Right renal pelvis (tissue), 4 donors: ENCODE data around the gene SLC39A11. TPM values are rescaled to one million over a fixed set of nuclear protein-coding genes. Genes with fewer than 3 reads are reported as not detected.
"Not testable (repeated sequence)": the region's sequence is repeated elsewhere in the genome, so short reads cannot be mapped to it uniquely, and the experiment has no call there.

ENCODE experiments used
- DNase-seq, 4 donors: peaks; one replicate each; pipeline ENCODE4 v3.0.0-alpha.2; 2013; ENCODE audit warnings: low read depth in 4 of 4, low spot score in 3 of 4, missing footprints in 1 of 4
- polyA plus RNA-seq, 4 donors: library from polyadenylated mRNA; unstranded; fragments of 120-200 nt; gene quantifications; one replicate each; pipeline ENCODE4 v1.2.1, GENCODE V29; 2013; ENCODE audit not compliant: insufficient read length in 4 of 4

Gene SLC39A11, protein sequence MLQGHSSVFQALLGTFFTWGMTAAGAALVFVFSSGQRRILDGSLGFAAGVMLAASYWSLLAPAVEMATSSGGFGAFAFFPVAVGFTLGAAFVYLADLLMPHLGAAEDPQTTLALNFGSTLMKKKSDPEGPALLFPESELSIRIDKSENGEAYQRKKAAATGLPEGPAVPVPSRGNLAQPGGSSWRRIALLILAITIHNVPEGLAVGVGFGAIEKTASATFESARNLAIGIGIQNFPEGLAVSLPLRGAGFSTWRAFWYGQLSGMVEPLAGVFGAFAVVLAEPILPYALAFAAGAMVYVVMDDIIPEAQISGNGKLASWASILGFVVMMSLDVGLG
- polyA plus RNA-seq: 10 to 100 TPM; 27.6 to 29.1 (median 28.4) TPM

DNA sequence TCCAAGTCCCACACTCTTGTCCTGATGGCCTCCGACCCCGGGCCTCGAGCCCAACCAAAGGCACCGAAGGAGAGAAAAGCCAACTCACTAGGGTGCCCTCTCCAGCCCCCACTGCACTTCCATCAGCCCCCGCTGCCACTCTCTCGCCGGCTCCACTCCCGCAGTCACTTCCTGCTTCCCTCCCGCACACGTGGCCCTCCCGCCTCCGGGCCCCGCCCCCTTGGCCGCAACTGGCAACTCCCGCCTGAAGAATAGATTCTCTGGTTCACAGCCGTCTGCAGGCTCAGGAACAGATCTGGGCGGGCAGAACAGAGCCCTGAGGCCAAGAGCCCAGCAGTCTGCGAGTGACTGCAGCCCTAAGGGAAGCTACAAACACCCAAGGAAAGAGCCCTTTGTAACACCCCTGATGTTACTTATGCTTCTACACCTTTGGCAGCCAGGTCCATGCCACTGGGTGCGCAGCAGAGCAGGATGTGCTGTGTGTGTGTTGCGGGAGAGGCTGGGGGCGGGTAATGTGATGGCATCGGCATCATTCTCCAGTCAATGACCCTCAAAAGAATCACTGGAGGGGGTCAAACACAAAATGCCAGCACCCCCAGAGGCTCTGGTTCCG lies at the start of gene SLC39A11:
SLC39A11 (minus strand) TSS at position 166 of the 613 bp plus-strand sequence. CDS start 3,924 bp downstream, outside the sequence.
- DNase-seq: peak; percentile 71 to 82 (median 78)

DNA sequence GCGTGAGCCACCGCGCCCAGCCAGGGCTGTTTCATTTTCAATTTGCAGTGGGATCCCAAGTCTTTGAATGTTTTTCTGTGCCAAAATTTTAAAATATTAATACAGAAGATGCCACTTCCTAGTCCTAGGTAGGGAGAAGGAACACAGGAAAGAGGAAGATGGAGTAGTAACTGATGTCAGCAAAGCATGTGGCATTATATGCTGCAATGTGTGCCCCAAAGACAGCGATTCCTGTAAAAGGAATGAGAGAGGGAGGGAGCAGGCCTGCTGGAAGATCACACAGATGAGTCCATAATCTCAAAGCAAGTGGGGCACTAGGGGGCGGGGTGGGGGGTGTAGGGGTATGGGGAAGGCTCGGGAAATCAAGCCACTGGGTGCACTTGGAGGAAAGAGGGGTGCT lies 48.9 kb upstream of the SLC39A11 start:
- DNase-seq: no peak

DNA sequence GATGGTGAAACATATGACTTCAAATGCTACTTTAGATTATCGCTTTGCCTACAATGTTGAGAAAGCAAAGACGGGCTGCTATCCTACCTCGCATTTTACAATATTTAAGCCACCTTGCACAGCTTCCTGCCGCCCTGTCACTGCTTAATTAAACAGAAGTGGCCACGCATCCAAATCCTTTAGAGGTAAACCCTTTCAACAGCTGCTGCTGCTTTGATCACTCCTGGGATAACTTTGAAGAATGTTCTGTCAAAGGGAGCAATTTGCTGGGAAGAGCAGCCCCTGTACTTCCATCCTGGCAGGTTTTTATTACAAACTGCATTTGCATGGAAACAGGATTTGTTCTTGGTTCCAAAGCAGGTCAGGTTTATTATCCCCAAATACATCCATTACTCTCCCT lies 48.1 kb upstream of the SLC39A11 start:
- no peak for DNase-seq

DNA sequence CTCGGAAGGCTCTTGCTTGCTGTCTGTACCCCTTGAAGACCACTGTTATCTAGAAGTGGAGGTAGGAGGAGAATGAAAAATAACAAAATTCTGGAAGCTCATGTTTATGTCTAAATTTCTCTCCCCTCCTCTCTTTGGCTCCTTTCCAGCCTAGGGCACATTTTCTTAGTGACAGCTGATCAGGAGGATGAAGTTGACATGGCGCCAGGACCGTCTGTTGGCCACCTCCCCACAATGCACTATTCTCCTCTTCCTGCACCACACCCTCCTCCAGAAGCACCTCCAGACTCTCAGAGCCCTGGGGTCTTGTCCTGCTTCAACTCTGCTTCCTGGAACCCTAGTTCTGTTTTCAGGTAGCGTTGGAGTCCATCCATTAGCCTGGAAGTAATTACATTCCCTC lies 46.8 kb upstream of the SLC39A11 start:
- DNase-seq: no peak

DNA sequence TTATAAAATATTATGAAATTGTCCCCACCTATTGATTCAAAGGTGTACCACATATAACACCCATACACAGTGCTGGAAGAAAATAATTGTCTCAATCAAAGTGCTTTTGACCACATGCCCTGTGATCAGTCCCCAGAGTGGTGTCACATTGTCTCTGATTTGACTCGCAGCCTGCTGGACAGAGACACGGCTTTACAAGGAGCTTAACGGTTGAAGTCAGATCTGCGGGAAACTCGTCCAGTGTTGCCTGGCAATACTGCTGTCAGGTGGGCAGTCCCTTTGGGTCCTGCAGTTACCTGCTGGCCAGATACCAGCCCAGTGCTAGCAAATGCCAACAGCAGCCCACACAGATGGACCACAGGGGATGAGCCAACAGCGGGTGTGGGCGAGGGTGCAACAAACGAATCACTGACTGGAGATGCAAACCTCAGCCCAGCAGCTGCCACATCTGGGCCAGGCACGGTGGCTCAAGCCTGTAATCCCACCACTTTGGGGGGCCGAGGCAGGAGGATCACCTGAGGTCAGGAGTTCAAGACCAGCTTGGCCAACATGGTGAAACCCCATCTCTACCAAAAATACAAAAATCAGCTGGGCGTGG lies 46.2 kb upstream of the SLC39A11 start:
- DNase-seq: no peak

DNA sequence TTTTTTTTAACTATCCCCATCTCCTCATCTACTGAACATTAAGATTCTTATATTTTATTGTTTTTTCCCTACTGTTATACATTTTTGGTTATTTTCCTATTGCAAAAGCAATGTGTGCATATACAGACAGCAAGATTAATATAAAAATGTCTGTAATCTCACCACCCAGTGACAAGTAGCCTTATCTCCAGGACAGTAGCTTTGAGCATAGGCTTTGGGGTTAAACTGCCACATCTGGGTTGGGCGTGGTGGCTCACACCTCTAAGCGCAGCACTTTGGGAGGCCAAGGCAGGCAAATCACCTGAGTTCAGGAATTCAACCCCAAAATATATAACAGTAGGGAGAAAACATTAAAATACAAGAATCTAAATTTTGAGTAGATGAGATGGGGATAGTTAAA lies 44.9 kb upstream of the SLC39A11 start:
- DNase-seq: no peak

DNA sequence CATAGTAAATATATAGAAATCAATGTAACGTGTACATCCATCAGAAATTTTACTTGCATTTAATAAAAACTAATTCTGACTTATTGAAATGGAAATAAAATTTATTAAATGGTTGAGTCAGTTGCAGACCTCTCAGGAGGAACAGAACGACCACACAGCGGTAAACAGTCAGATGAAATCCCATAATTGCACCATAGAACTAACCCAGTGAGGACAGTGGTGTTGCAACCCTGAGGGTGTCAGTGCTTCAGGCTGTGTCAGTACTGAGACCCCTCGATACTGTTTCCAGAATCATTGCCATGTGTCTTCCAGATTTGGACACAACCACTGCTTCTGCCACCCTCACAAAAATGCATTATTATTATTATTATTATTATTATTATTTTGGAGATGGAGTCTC lies 43.3 kb upstream of the SLC39A11 start:
- DNase-seq: no peak

DNA sequence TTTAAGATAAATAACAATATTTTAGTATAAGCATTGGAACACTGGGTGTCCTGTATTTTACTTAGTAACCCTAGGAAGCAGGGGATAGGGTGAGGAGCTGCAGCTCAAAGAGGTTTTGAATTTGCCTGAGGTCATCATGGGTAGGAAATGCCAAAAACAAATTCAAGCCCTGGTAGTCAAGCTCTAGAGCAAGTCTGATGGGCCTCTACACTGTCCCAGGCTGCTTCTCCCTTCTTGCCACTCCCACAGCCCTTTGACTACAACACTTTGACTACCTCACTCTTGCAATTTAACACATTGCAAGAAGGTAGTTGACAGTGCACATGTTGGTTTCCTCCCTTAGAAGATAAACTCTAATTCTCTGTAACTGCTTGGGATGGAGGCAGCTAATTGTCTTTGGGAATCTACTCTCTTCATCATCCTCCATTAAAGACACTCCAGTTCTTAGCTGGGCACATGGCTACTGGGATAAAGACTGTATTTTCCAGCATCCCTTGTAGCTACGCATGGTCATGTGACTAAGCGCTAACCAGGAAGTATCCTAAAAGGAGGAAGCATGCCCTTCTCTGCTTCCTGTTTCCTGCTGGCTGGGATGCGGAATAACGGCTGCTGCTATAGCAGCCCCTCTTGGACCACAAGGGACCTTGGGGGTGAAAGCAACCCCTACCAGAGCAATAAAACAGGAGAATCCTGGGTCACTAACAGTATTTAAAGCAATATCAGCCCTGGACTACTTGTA lies 41.6 kb upstream of the SLC39A11 start:
- DNase-seq: no peak

DNA sequence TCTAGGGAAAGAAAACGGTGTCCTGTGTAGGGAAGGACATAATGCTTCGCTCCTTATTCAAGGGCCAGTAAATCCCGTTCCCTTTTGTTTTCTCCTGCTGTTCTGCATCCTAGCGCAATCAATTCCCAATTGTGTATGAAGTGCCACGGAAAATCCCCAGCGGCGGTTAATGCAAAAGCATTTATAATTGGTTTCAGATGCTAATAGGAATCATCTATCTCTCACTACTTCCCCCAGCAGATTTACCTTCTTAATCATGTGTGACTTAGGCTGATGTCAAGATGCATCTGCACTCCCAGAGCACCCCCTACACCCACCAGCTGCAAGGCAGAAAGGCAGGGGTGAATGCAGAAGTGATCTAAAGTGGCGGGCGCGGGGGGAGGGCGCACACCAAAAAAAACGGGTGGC lies 39.6 kb upstream of the SLC39A11 start:
- no peak for DNase-seq

DNA sequence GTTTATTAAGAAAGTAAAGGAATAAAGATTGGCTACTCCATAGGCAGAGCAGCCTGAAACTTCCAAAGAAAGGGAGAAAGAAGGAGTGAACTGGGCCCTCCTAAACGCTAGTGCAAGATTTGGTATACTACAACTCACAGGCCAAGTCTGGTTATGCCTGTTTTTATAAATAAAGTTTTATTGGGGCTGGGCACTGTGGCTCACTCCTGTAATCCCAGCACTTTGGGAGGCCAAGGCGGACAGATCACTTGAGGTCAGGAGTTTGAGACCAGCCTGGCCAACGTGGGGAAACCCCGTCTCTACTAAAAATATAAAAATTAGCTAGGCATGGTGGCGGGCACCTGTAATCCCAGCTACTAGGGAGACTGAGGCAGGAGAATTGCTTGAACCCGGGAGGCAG lies 39.0 kb upstream of the SLC39A11 start:
- not testable (repeated sequence) for DNase-seq

DNA sequence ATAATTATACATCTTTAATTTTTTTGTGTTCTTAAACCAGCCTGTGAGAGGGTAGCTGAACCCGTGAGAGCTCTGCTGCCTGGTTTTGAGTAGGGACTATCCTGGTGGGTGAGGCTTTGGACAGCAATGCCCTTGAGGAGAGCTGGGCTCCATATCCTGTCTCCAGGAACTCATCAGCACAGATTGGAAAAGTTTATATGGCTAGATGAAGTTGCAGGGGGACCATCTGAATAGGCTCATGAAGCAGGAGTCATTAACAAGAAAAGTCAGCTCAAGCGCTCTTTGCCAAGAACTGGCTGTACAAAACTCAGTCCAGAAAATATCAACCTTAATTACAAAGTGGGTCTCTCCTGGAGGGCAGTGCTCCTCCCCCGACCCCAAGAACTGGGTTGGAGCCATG lies 38.5 kb upstream of the SLC39A11 start:
- no peak for DNase-seq

DNA sequence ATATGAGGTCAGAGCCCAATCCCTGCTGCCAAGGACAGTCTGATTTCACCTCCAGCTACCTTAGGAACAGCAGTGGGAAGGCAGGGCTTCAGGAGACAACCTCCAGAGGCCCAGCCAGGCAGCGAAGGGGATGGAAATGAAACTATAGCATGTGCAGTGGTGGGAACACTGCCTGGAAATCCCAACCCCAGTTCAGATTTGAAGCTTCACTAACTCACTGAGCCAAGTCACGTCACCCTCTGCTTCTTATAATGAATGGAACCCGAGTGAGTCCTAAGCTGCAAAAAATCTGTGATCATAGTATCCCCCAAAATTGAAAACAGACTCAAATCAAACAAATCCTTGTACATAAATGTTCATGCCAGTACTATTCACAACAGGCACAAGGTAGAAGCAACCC lies 36.0 kb upstream of the SLC39A11 start:
- no peak for DNase-seq

DNA sequence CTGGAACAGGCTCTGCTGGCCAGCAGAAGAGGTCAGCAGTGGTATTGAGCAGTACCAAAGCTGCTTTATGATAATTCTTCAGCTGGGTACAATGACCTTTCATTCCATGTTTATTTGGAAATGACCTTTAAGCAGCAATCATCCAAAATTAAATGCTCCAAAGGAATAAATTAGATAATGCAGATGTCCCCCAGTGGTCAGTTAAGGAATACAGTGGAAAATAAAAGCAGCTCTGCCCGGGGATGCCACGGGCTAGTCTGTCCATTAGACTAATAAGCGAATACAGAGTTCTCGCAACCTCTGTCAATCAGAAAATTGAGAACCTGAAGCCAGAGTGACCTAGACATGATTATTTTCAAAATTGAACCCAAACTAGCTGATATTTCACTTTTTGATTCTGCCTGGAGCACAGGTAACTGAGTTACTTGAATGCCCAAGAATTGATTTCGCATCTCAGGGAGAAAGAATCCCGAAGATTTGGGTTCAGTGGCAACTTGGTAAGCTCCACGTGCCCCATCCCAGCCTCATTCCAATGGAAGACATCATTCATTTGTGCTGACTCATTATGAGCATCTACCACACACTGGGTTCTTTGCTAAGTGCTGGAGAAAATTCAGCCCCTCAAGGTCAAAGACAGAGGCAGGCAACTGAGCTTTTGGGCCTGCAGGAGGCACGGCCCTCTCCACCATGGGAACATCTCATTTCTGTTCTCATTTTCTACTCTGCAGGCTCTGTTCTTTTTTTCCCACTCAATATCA lies 34.4 kb upstream of the SLC39A11 start:
- DNase-seq: no peak

DNA sequence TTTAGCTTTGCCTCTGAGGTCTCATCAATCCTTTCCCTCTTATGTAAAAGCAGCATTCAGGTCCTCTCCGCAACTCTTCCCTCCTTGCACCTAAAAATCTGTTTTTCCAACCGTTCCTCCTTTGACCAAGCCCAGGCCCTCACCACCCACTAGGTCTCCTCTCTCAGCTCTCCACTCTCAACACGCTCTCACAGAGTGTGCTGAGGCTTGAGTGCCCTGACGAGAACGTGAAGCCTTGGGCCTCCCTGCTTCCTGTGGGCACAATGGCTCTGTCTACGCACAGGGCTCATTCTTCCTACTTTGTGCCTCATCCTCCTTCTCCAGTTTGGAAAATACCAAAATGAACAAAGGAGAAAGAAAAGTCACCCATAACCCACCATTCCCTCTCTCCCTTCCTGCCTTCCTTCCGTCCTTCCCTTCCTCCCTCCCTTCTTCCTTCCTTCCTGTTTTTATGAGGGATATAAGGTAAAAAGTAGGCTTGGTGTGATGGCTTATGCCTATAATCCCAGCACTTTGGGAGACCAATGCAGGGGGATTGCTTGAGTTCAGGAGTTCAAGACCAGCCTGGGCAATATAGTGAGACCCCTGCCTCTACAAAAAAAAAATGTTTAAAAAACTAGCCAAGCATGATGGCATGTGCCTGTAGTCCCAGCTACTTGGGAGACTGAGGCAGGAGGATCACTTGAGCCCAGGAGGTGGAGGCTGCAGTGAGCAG lies 31.3 kb upstream of the SLC39A11 start:
- no peak for DNase-seq

DNA sequence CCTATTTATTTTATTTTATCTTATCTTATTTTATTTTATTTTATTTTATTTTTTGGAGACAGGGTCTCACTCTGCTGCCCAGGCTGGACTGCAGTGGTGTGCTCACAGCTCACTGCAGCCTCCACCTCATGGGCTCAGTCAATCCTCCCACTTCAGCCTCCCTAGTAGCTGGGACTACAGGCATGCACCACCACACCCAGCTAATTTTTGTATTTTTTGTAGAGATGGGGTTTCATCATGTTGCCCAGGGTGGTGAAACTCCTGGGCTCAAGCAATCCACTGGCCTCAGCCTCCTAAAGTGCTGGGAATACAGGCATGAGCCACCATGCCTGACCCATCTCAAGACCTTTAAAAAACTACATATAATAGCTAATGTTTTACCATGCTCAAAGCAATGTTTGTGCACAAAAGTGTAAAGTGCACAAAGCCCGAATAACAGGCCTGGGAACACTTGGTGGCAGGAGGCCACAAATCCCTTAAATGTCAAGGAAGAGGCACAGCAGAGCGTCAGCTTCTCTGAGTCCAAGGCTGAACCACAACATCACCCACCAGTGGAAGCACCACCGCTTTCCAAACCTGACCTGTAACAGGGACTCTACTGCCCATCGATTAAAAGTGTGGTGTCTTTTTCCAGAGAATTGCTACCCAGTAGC lies 30.6 kb upstream of the SLC39A11 start:
- DNase-seq: no peak

DNA sequence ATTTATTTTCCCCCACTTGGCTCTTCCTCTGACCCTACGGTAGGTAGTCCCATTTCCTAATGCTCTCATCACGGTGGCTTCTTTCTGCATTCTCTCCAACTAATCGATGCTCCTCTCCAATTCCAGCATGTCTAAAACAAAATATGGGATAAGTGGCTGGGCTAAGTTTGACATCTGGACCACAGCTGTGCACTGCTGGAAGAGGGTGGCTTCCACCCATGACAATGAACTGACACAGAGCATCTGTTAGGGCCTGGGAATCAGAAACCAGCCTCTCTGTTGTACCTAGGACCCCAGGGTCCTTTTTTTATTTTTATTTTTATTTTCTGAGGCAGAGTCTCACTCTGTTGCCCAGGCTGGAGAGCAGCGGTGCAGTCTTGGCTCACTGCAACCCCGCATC lies 29.0 kb upstream of the SLC39A11 start:
- peak in 1 of 4 donors; percentile 12 for DNase-seq

DNA sequence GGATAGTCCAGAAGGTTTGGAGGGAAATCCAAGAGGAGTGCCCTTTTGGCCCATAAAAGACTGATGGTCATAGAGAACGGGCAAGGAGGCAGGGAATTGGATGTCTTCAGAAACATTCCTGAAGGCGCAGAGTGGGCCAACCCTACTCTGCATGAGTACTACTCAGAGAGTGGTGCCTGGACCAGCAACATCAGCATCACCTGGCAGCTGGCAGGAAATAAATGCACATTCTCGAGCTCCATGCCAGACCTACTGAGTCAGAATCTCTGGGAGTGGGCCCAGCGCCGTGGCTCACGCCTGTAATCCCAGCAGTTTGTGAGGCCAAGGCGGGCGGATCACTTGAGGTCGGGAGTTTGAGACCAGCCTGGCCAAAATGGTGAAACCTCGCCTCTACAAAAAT lies 27.1 kb upstream of the SLC39A11 start:
- no peak for DNase-seq

DNA sequence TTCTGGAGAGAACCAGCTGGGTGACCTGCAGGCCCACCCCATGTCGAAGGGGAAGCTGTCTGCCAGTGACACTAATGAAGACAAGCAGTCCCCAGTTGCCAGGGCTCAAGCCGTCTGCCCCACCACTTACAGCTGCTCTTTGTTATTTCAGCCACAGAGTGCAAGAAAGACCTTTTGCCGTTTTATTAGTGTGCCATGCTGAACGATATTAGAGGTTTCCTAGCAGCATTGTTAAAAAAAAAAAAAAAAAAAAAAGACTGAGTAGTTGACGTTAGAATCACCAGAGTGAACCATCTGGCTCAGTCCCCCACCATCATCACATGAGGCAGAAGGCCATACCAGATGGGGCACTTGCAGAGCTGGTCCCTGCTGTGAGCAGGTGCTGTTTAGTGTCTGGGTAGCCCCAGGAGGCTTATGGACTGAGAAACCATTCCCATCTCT lies 26.5 kb upstream of the SLC39A11 start:
- DNase-seq: no peak

DNA sequence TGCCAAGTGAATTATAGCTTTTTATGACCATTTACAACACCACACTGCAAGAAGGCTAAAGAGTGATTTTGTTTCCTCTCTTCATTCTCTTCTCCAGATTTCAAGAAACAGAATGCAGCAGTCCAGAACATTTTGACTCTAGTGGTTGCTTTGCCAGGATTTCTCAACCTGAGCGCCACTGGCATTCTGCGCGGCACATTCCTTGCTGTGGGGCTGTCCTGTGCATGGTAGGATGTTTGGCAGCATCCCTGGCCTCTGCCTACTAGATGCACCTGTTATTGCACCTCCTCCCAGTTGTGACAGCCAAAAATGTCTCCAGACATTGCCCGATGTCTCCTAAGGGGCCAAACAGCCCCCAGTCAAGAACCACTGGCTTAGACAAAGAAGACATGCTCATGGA lies 25.7 kb upstream of the SLC39A11 start:
- DNase-seq: no peak
